GM12891 (cell line): ENCODE results near the gene GUCY1B1.

Source experiments
- PAX5 ChIP-seq: IDR thresholded peaks from 2 replicates; pipeline ENCODE4 v1.6.1; 2011; ENCODE audit warnings: low read length, moderate library complexity, mild to moderate bottlenecking; ENCODE audit not compliant: insufficient read depth, severe bottlenecking
- POLR2A ChIP-seq: IDR thresholded peaks from 2 replicates; pipeline ENCODE4 v1.6.1; 2011; ENCODE audit warnings: low read depth, low read length, control low read depth
- POLR2AphosphoS5 ChIP-seq: IDR thresholded peaks from 2 replicates; pipeline ENCODE4 v1.6.1; 2011; ENCODE audit warnings: low read depth, low read length, control low read depth
- SPI1 ChIP-seq: IDR thresholded peaks from 2 replicates; pipeline ENCODE4 v1.6.1; 2011; ENCODE audit warnings: low read depth, low read length, control low read depth
- TAF1 ChIP-seq: IDR thresholded peaks from 2 replicates; pipeline ENCODE4 v1.6.1; 2011; ENCODE audit warnings: low read depth, low read length, control low read depth

DNA sequence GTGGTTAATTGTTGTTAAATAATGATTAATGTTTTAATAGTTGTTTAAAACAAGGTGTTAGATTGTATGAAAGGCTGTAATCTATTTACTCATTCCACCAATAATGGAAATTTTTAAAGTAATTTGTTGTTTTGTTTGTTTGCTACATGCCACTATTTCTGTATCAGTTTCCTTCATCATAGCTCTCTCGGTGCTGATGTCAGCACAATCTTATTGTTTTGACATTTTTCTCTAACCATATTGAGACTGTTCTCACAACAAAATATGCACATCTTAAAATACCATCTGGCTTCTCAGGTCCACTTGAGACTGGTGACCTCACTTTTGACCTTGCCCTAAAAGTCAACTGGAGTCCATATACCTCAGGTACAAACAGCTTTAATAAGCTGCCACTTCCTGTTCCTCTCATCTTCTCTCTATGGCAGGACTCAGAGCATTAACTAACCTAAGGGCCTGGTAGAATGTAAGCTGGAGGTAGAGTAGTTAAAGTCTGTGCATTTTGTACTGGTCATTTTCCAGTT, 1.0 kb upstream of the GUCY1B1 start:
- no peak for TF ChIP-seq POLR2AphosphoS5
- TF ChIP-seq POLR2A = no peak
- TF ChIP-seq TAF1 = no peak
- no peak for TF ChIP-seq PAX5
- no peak for TF ChIP-seq SPI1
